ENCODE results near the gene MINK1. TPM values are rescaled to one million over a fixed set of nuclear protein-coding genes. Genes with fewer than 3 reads are reported as not detected.
"Not testable (repeated sequence)": the region's sequence is repeated elsewhere in the genome, so short reads cannot be mapped to it uniquely, and the experiment has no call there.

MINK1 gene
- total and polyA plus RNA-seq, 2 donors (not counting 1 experiment from before 2014, with no cell fraction given): 109 to 160 TPM

DNA sequence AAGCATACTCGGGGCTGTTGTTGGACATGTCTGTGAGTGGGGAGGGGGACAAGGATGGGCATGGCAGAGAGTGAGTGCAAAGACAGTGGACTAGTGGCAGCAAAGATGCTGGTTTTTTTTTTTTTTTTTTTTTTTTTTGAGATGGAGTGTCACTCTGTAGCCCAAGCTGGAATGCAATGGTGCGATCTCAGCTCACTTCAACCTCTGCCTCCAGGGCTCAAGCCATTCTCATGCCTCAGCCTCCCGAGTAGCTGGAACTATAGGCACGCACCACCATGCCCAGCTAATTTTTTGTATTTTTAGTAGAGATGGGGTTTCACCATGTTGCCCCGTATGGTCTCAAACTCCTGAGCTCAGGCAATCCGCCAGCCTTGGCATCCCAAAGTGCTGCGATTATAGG is 24.2 kb downstream of the MINK1 start:
- intact Hi-C loops (cut with micrococcal nuclease); H3K4me1 ChIP-seq (ENCODE audit: control insufficient read depth in 2 of 2, insufficient read depth in 2 of 2, low read length in 2 of 2); H2AFZ ChIP-seq (ENCODE audit: insufficient read depth, low read depth, low read length, poor library complexity, severe bottlenecking); H3K9me3 Mint-ChIP-seq (ENCODE audit: insufficient read depth); H3K4me1 Mint-ChIP-seq; DNase-seq; H3K9ac ChIP-seq (ENCODE audit: low read length); H3K27ac Mint-ChIP-seq; H3K27me3 Mint-ChIP-seq; H3K27me3 ChIP-seq (replicated peaks in 1 of 4; ENCODE audit: control extremely low read depth in 1 of 4, control insufficient read depth in 3 of 4, insufficient read depth in 4 of 4, low read length in 3 of 4); H3K4me3 ChIP-seq (ENCODE audit: control extremely low read depth in 1 of 5, extremely low read depth in 1 of 5, insufficient read depth in 1 of 5, low read depth in 2 of 5, low read length in 4 of 5); ATAC-seq (ENCODE audit: low read depth); H3K4me2 ChIP-seq (replicated peaks; ENCODE audit: low read depth, low read length, poor library complexity, severe bottlenecking); H3K9me3 ChIP-seq (ENCODE audit: control extremely low read depth in 1 of 3, control insufficient read depth in 2 of 3, insufficient read depth in 1 of 3, low read length in 2 of 3); H3K27ac ChIP-seq (ENCODE audit: low read length in 2 of 2); H3K4me3 Mint-ChIP-seq: not testable (repeated sequence)
- 97% methylated on average over 3 of the region's 7 CpGs for WGBS (ENCODE audit: insufficient coverage)
- peaks cover 2 to 31% of the 10 kb centered on the region in 2 experiments for H3K36me3 ChIP-seq (replicated peaks in 1 of 2; ENCODE audit: control extremely low read depth in 1 of 2, control insufficient read depth in 1 of 2, extremely low read depth in 1 of 2, insufficient read depth in 2 of 2, low read length in 1 of 2)
- ChIA-PET POLR2A (interaction anchor here (0.6 kb wide), 1 partner anchor 13 kb away, joined by 3 read pairs; no protein-coding TSS in a partner anchor), CTCF (interaction anchor here (0.8 kb wide), 2 partner anchors 8 to 22 kb away, joined by 3 to 4 read pairs; no protein-coding TSS in a partner anchor)
- H4K20me1 ChIP-seq (ENCODE audit: control insufficient read depth, insufficient read depth, low read length, poor library complexity, severe bottlenecking): peaks cover 73% of the 10 kb centered on the region
- H3K79me2 ChIP-seq (ENCODE audit: control insufficient read depth, insufficient read depth, low read length): peaks cover 62% of the 10 kb centered on the region

GRCh38 chr17:4858068-4858881 is 25.1 kb downstream of the MINK1 start:
- ATAC-seq (ENCODE audit: low read depth) (no peak), DNase-seq (no peak)
- ChIA-PET CTCF (interaction anchor here (0.8 kb wide), 2 partner anchors 9 to 21 kb away, joined by 3 to 4 read pairs; no protein-coding TSS in a partner anchor), POLR2A (interaction anchor here (0.6 kb wide), 1 partner anchor 12 kb away, joined by 3 read pairs; no protein-coding TSS in a partner anchor)
- Histone ChIP-seq H2AFZ (ENCODE audit: insufficient read depth, low read depth, low read length, poor library complexity, severe bottlenecking) (no peak overlapping the region), H3K27me3 (replicated peaks in 1 of 4; ENCODE audit: control extremely low read depth in 1 of 4, control insufficient read depth in 3 of 4, insufficient read depth in 4 of 4, low read length in 3 of 4) (no peaks in the 10 kb centered on the region), H3K9ac (ENCODE audit: low read length) (no peak overlapping the region), H3K4me1 (ENCODE audit: control insufficient read depth in 2 of 2, insufficient read depth in 2 of 2, low read length in 2 of 2) (no peaks in the 10 kb centered on the region), H3K4me2 (replicated peaks; ENCODE audit: low read depth, low read length, poor library complexity, severe bottlenecking) (no peak overlapping the region), H4K20me1 (ENCODE audit: control insufficient read depth, insufficient read depth, low read length, poor library complexity, severe bottlenecking) (peaks cover 72% of the 10 kb centered on the region), H3K79me2 (ENCODE audit: control insufficient read depth, insufficient read depth, low read length) (peaks cover 63% of the 10 kb centered on the region), H3K27ac (ENCODE audit: low read length in 2 of 2) (no peak overlapping the region), H3K9me3 (ENCODE audit: control extremely low read depth in 1 of 3, control insufficient read depth in 2 of 3, insufficient read depth in 1 of 3, low read length in 2 of 3) (no peaks in the 10 kb centered on the region), H3K36me3 (replicated peaks in 1 of 2; ENCODE audit: control extremely low read depth in 1 of 2, control insufficient read depth in 1 of 2, extremely low read depth in 1 of 2, insufficient read depth in 2 of 2, low read length in 1 of 2) (peaks cover 2 to 31% of the 10 kb centered on the region in 2 experiments), H3K4me3 (ENCODE audit: control extremely low read depth in 1 of 5, extremely low read depth in 1 of 5, insufficient read depth in 1 of 5, low read depth in 2 of 5, low read length in 4 of 5) (no peak overlapping the region)
- H3K27ac Mint-ChIP-seq: no peak overlapping the region
- no peak overlapping the region for H3K4me3 Mint-ChIP-seq
- no peaks in the 10 kb centered on the region for H3K27me3 Mint-ChIP-seq
- intact Hi-C loops (cut with micrococcal nuclease): no loop called here
- H3K9me3 Mint-ChIP-seq (ENCODE audit: insufficient read depth): no peaks in the 10 kb centered on the region
- peaks cover 7% of the 10 kb centered on the region for H3K4me1 Mint-ChIP-seq
- no peak for TF ChIP-seq EZH2 (IDR thresholded peaks at IDR 0.05; ENCODE audit: borderline replicate concordance, insufficient read depth, low read depth, low read length, poor library complexity, severe bottlenecking)
- WGBS (ENCODE audit: insufficient coverage): 76% methylated on average over 2 of the region's 7 CpGs
